ENCODE measurements around the gene LAMC1. TPM values are rescaled to one million over a fixed set of nuclear protein-coding genes. Genes with fewer than 3 reads are reported as not detected.

LAMC1 gene
- total and polyA plus RNA-seq, 10 of the 15 experiments (the other 5 are each of a cell fraction or from before 2014, with no cell fraction given), result 4.6 to 51.4 (median 25.6) TPM

GRCh38 chr1:183033205-183033604, 10.0 kb downstream of the LAMC1 start:
- ChIA-PET CTCF (interaction anchor here (1.7 to 3.1 kb wide), 5 partner anchors 8 to 71 kb away, joined by 6 to 9 read pairs (median 7); no protein-coding TSS in a partner anchor), POLR2A (interaction anchor here (0.6 to 1.7 kb wide), 7 partner anchors 12 to 256 kb away, joined by 3 to 5 read pairs (median 3); no protein-coding TSS in a partner anchor), RAD21 (ENCODE audit: unreplicated experiment) (interaction anchor here (0.5 to 4.5 kb wide), 7 partner anchors 8 to 70 kb away, joined by 3 to 30 read pairs (median 6); no protein-coding TSS in a partner anchor), SMC1A (ENCODE audit: uncharacterized antibody, unreplicated experiment) (interaction anchor here (0.7 to 4.9 kb wide), 10 partner anchors 9 to 196 kb away, joined by 3 to 67 read pairs (median 4); no protein-coding TSS in a partner anchor)
- intact Hi-C loops (cut with micrococcal nuclease; ENCODE audit: unreplicated experiment), result loop anchor here (2.0 kb wide), 1 partner anchor 72 kb away; no protein-coding TSS in a partner anchor
- no peak overlapping the region for H2AFZ ChIP-seq (ENCODE audit: control insufficient read depth, low read depth, low read length)
- H3K9ac ChIP-seq (ENCODE audit: control insufficient read depth, insufficient read depth, low read length), result no peak overlapping the region
- ATAC-seq (peak; percentile 70), FAIRE-seq (peak; percentile 89), DNase-seq (ENCODE audit: low read depth, low spot score) (peak; percentile 85)
- peaks cover 24% of the 10 kb centered on the region for H3K4me1 ChIP-seq (ENCODE audit: control insufficient read depth, insufficient read depth, low read length)
- H3K27me3 ChIP-seq (replicated peaks in 1 of 2; ENCODE audit: control insufficient read depth in 2 of 2, insufficient read depth in 2 of 2, low read length in 1 of 2), result no peaks in the 10 kb centered on the region
- H3K9me3 ChIP-seq (replicated peaks; ENCODE audit: control insufficient read depth, insufficient read depth, low read length), result no peaks in the 10 kb centered on the region
- peak overlapping the region; percentile 17; the same call in 1 of the 2 replicates for H3K4me2 ChIP-seq (ENCODE audit: control insufficient read depth, insufficient read depth)
- peaks cover 23% of the 10 kb centered on the region for H3K79me2 ChIP-seq (ENCODE audit: control insufficient read depth, insufficient read depth, low read length)
- H3K4me3 ChIP-seq, result no peak overlapping the region
- no peaks in the 10 kb centered on the region for H4K20me1 ChIP-seq (ENCODE audit: control insufficient read depth, insufficient read depth)
- 0% methylated on average over 2 of the region's 2 CpGs for WGBS (ENCODE audit: insufficient coverage, insufficient replicate concordance, low lambda C conversion rate, missing lambda C conversion rate)
- no TSS peak for BruUV-seq (replicated peaks)
- in situ Hi-C loops (cut with MboI), result no loop called here
- no peak overlapping the region for H3K27ac ChIP-seq (ENCODE audit: control insufficient read depth, insufficient read depth)
- no peaks in the 10 kb centered on the region for H3K36me3 ChIP-seq (ENCODE audit: control insufficient read depth in 2 of 2, insufficient read depth in 2 of 2, low read length in 1 of 2)
- TF ChIP-seq, protein P1, sequence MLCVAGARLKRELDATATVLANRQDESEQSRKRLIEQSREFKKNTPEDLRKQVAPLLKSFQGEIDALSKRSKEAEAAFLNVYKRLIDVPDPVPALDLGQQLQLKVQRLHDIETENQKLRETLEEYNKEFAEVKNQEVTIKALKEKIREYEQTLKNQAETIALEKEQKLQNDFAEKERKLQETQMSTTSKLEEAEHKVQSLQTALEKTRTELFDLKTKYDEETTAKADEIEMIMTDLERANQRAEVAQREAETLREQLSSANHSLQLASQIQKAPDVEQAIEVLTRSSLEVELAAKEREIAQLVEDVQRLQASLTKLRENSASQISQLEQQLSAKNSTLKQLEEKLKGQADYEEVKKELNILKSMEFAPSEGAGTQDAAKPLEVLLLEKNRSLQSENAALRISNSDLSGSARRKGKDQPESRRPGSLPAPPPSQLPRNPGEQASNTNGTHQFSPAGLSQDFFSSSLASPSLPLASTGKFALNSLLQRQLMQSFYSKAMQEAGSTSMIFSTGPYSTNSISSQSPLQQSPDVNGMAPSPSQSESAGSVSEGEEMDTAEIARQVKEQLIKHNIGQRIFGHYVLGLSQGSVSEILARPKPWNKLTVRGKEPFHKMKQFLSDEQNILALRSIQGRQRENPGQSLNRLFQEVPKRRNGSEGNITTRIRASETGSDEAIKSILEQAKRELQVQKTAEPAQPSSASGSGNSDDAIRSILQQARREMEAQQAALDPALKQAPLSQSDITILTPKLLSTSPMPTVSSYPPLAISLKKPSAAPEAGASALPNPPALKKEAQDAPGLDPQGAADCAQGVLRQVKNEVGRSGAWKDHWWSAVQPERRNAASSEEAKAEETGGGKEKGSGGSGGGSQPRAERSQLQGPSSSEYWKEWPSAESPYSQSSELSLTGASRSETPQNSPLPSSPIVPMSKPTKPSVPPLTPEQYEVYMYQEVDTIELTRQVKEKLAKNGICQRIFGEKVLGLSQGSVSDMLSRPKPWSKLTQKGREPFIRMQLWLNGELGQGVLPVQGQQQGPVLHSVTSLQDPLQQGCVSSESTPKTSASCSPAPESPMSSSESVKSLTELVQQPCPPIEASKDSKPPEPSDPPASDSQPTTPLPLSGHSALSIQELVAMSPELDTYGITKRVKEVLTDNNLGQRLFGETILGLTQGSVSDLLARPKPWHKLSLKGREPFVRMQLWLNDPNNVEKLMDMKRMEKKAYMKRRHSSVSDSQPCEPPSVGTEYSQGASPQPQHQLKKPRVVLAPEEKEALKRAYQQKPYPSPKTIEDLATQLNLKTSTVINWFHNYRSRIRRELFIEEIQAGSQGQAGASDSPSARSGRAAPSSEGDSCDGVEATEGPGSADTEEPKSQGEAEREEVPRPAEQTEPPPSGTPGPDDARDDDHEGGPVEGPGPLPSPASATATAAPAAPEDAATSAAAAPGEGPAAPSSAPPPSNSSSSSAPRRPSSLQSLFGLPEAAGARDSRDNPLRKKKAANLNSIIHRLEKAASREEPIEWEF (IDR thresholded peaks at IDR 0.05; ENCODE audit: insufficient replicate concordance, low read depth, low read length), result no peak
- no peak for TF ChIP-seq EGR1 (IDR thresholded peaks at IDR 0.05; ENCODE audit: borderline replicate concordance in 1 of 2, low read depth in 2 of 2, low read length in 2 of 2)
- TF ChIP-seq, protein P2, sequence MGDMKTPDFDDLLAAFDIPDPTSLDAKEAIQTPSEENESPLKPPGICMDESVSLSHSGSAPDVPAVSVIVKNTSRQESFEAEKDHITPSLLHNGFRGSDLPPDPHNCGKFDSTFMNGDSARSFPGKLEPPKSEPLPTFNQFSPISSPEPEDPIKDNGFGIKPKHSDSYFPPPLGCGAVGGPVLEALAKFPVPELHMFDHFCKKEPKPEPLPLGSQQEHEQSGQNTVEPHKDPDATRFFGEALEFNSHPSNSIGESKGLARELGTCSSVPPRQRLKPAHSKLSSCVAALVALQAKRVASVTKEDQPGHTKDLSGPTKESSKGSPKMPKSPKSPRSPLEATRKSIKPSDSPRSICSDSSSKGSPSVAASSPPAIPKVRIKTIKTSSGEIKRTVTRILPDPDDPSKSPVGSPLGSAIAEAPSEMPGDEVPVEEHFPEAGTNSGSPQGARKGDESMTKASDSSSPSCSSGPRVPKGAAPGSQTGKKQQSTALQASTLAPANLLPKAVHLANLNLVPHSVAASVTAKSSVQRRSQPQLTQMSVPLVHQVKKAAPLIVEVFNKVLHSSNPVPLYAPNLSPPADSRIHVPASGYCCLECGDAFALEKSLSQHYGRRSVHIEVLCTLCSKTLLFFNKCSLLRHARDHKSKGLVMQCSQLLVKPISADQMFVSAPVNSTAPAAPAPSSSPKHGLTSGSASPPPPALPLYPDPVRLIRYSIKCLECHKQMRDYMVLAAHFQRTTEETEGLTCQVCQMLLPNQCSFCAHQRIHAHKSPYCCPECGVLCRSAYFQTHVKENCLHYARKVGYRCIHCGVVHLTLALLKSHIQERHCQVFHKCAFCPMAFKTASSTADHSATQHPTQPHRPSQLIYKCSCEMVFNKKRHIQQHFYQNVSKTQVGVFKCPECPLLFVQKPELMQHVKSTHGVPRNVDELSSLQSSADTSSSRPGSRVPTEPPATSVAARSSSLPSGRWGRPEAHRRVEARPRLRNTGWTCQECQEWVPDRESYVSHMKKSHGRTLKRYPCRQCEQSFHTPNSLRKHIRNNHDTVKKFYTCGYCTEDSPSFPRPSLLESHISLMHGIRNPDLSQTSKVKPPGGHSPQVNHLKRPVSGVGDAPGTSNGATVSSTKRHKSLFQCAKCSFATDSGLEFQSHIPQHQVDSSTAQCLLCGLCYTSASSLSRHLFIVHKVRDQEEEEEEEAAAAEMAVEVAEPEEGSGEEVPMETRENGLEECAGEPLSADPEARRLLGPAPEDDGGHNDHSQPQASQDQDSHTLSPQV (IDR thresholded peaks at IDR 0.05), result no peak
- TF ChIP-seq IKZF2 (IDR thresholded peaks at IDR 0.05), result peak; percentile 91
- no peak for TF ChIP-seq LARP7 (IDR thresholded peaks at IDR 0.05)
- TF ChIP-seq PAX8 (IDR thresholded peaks at IDR 0.05), result no peak
- peak; percentile 97 for TF ChIP-seq CBFB (IDR thresholded peaks at IDR 0.05; ENCODE audit: low read depth)
- TF ChIP-seq MYB (IDR thresholded peaks at IDR 0.05; ENCODE audit: borderline replicate concordance, low read depth, low read length), result no peak
- no peak for TF ChIP-seq CHD2 (IDR thresholded peaks at IDR 0.05; ENCODE audit: borderline replicate concordance, low read depth, low read length)
- TF ChIP-seq, protein P3, sequence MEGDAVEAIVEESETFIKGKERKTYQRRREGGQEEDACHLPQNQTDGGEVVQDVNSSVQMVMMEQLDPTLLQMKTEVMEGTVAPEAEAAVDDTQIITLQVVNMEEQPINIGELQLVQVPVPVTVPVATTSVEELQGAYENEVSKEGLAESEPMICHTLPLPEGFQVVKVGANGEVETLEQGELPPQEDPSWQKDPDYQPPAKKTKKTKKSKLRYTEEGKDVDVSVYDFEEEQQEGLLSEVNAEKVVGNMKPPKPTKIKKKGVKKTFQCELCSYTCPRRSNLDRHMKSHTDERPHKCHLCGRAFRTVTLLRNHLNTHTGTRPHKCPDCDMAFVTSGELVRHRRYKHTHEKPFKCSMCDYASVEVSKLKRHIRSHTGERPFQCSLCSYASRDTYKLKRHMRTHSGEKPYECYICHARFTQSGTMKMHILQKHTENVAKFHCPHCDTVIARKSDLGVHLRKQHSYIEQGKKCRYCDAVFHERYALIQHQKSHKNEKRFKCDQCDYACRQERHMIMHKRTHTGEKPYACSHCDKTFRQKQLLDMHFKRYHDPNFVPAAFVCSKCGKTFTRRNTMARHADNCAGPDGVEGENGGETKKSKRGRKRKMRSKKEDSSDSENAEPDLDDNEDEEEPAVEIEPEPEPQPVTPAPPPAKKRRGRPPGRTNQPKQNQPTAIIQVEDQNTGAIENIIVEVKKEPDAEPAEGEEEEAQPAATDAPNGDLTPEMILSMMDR (IDR thresholded peaks at IDR 0.05 in 2 of 3, conservative IDR thresholded peaks at IDR 0.05 in 1 of 3; ENCODE audit: control insufficient read depth in 2 of 3, extremely low read depth in 1 of 3, insufficient read depth in 1 of 3, low read depth in 3 of 3, low read length in 3 of 3), result no peak
